Activated CD4-positive, alpha-beta T cell treated with anti-CD3 and anti-CD28 coated beads for 48 hours (primary cell): Measurements from ENCODE around the gene MALSU1.
A peak's percentile ranks its signal among the peaks of the same experiment; 100 is the strongest.

Experiments used
- DNase-seq: peaks from one replicate; pipeline ENCODE4 v3.0.0-alpha.2; 2020

The MALSU1 gene

DNA sequence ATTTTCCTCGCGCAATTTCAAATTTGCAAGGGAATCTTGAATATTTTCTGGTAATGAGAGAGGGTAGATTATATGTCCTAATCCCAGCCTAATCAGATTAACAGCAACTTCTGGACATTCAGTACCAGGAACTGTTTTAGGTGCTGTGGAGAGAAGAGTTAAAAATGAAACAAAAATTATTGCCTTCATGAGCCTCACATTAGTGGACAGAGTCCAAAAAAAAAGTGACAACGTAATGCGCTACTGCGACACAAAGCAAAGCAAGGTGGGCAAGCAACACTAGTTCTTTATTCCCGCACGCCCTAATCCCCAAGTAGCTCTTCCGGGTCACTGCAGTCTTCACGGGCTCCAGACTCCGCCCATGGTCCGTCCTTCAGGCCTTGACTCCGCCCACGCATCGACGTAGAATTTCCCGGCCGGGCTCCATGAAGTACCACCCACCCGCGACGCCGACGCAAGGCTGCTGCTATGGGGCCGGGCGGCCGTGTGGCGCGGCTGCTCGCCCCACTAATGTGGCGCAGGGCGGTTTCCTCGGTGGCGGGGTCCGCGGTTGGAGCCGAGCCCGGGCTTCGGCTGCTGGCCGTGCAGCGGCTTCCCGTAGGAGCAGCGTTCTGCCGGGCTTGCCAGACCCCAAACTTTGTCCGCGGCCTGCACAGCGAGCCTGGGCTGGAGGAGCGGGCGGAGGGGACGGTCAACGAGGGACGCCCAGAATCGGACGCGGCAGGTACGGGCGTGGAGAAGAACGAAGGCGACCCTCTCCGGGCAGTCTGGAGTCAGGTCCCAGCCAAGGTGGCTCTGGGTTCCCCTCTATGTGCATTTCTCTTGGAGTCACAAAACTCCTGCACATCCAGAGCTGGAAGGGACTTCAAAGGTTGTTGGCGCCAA, at the start of gene MALSU1:
MALSU1 (plus strand) TSS at position 455 of the 885 bp plus-strand sequence; CDS start at position 469, 14 bp downstream.
- peak; percentile 99 for DNase-seq

DNA sequence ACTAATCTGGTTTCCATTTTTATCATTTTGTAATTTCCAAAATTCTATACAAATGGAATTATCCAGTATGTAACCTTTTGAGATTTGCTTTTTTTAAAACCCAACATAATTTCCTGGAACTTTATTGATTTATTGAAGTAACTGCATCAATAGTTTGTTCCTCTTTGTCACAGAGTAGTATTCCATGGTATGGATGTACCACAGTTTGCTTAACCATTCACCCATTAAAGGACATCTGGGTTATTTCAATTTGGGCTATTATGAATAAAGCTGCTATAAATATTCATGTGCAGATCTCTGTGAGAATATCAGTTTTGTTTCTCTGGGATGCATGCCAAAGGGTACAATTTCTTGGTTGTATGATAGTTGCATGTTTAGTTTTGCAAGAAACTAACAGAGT, 49.7 kb upstream of the MALSU1 start:
- DNase-seq = no peak

DNA sequence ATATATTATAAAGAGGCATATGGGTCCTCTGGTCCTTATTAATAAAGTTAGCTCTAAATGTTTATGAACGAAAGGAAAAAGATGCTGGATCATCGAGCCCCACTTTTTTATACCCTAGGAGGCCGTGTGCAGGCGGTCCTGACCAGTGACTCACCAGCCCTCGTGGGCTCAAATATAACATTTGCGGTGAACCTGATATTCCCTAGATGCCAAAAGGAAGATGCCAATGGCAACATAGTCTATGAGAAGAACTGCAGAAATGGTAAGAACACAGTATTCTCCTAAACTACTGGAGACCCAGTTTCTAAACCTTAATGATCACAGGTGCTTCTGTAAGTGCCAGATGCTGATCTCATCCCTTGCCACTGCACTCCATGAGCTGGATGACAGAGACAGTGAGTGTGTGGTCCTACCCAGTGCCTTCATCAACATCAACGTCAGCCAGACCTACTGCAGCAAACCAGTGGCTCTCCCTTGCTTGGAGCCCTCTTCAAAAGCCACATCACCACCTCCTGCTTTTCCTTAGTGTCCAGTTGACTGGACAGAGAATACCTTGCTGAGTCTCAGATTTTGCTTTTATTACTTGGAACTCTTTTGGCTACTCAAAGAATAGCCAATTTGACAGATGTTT, 45.0 kb upstream of the MALSU1 start:
- no peak for DNase-seq

GRCh38 chr7:23256731-23257130, 42.4 kb upstream of the MALSU1 start:
- no peak for DNase-seq

- DNase-seq = no peak
Measured at GRCh38 chr7:23260371-23260770, 38.8 kb upstream of the MALSU1 start.

DNA sequence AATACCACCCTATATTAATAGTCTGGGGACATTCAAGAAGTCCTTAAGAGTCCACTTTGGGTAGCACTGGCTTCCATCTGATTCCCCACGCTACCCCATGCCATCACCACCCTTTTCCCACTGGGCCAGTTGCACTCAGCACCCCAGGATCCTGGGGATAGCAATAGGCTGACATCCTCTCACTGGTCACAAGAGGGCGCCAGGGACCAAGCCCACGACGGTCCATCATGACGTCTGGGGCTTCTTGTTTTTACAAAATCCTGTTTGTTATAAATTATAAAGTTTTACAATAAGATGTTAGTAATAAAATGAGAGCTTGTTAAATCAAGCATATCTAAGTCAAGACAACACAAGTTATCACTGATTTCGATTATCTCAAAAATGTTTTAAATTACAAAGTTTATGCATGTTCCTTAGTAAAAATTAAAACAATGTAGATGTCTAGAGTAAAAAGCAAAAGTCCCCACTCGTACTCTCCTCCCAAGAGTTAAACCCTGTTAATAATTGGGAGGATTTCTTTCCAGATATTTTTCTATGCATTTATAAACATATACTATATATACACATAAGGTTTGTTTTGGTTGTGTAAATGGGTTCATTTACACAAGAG, 37.2 kb upstream of the MALSU1 start:
- peak; percentile 72 for DNase-seq

DNA sequence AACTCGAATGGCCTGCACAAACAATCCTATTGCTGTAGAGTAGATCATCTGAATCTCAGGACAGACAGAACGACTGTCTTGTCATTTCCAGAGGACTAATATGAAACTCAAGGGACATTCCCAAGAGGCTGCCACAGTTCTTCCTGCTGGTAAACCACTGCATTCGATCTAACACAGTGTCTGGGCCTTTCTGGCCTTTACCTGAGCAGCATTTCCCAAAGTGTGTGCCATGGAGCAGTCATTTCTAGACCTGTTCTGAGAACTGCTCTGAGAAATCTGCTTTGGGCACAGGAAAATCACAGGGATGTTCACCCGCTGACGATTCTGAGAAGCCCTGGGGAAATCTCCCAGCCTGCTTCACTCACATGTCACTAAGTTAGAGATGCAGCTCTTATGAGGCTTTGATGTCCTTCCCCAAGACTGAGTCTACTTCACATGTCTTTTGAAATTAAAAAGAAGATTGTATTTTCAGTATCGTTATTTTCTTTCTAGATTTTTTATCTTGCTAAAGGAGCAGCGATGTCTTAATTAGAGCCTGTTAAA, 34.2 kb upstream of the MALSU1 start:
- no peak for DNase-seq

GRCh38 chr7:23266918-23267317, 32.2 kb upstream of the MALSU1 start:
- DNase-seq = no peak

DNA sequence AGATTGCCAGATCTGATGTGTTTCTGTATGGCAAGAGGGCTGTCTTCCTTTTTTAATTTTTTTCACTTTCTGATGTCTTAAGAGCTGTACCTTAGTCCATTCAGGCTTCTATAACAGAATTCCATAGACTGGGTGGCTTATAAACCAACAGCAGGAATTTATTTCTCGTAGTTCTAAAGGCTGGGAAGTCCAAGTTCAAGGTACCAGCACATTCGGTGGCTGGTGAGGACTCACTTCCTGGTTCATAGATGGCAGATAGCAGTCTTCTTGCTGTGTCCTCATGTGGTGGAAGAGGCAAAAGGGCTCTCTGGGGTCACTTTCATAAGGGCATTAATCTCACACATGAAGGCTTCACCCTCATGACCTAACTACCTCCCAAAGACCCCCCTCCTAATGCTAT, 31.8 kb upstream of the MALSU1 start:
- no peak for DNase-seq

DNA sequence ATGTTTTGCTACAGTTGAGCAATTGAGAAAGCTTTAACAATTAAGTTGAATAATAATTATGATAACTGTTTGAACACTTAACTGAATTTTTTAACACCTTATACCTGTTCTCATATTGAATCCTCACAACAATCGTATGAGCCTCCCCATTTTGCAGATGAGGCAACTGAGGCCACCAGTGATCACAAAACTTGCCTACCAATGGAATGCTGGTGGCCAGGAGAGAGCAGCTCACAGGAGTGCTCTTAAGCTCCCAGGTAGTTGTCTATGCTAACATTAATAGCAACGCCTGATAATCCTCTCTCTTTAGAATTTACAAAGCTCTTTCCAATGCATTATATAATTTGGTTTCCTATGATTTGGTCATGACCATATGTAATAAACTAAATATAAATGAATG, 31.0 kb upstream of the MALSU1 start:
- DNase-seq = no peak

GRCh38 chr7:23268746-23269145, 30.4 kb upstream of the MALSU1 start:
- DNase-seq = no peak

DNA sequence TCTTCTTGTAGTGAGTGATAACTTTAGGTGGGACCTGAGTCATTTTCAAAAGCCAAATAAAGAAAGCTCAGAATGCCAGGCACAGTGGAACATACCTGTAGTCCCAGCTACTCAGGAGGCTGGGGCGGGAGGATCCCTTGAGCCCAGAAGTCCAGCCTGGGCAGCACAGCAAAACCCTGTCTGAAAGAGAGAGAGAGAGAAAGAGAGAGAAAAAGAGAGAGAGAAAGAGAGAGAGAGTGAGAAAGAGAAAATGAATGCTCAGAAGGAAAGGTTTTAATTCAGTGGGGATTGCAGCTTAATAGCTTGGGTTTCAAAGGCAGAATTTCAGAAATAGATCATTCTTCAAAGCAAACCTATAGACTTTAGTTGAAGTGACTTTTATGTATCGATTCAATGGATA, 26.9 kb upstream of the MALSU1 start:
- DNase-seq = no peak

DNA sequence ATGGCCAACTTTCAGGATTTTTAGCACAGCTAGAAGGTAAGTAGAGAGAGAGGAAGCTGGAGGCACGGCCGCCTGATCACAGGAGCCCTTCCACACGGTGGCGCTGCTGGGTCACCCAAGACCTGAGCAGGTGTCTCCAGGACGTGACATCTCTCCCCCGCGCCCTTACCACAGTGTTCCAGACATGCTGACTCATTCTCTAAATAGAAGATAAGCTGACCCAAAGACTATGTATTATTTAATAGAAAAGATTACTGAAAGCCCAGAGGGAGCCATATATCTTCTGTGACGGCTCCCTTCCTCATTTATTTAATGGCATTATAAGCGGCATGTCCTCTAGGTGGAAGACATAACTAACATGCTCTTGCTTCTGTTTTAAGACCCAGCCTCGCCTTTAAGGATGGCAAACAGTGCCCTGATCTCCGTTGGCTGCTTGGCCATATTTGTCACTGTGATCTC, 26.0 kb upstream of the MALSU1 start:
- peak; percentile 96 for DNase-seq

DNA sequence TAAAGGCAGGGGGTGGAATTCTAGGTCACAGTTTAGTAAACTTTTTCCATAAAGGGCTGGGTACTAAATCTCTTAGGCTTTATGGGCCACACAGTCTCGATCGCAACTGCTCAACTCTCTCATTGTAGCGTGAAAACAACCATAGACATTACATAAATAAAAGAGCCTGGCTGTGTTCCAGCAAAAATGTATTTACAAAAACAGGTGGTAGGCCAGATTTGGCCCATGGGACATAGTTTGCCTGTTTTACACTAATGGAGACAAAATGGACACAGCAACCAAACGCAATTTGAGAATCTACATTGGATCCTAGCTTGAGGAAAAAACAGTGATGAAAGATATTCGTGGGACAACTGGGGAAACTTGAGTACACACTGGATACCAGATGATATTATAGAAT, 23.2 kb upstream of the MALSU1 start:
- no peak for DNase-seq

DNA sequence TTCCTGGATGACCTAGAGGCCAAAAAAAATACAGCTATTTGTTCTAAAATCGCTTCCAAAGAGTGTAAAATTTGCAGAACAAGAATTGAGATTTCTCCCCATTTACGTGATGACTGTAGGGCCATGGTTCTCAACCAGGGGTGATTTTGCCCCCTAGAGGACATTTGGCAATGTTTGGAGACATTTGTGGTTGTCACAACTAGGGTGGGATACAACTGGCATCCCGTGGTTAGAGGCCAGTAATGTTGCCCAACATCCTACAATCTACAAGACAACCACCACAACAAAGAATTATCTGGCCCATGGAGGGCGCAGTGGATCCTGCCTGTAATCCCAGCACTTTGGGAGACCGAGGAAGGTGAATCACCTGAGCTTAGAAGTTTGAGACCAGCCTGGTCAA, 22.8 kb upstream of the MALSU1 start:
- no peak for DNase-seq

DNA sequence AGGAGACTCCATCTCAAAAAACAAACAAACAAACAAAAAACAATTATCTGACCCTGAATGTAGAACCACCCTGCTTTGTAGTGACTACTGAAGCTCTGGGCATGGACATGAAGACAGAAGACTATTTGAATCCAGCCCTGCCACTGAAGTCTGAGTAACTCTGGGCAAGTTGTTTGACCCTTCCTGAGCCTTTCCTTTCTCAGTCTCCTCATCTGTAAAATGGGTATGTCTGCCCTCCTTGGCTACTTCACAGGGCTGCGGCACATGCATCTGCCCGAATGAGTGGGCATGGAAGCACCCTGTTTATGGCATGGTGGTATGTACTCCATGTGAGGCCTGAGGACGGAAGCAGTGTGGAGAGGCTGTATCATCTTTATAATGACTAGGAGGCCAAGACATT, 22.2 kb upstream of the MALSU1 start:
- DNase-seq = no peak

DNA sequence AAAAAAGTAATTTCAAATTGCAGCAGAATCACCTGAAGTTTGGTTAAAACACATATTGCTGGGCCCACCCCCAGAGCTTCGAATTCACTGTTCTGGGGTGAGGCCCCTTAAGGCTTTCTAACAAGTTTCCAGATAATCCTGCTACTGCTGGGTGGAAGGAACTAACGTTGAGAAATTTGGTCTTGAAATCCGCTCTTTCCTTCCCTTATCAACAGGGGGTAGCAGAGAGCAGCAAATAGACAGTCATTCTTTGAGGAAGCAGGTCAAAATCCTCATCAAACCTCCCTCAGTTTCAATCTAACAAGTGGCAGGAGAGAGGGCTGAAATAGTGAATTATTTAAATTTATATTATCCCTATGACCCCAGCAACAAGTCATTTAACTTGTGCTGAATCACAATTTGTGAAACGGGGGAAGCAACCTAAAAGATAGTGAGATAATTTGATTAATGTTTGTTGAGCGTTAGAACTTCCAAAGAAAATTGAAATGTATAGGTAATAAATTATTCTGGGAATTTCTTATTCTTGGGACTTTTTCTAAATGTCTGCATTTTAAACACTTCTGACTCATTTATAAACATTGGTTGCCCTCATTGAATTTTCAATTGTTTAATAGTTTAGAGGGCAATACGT, 21.7 kb upstream of the MALSU1 start:
- peak; percentile 29 for DNase-seq

DNA sequence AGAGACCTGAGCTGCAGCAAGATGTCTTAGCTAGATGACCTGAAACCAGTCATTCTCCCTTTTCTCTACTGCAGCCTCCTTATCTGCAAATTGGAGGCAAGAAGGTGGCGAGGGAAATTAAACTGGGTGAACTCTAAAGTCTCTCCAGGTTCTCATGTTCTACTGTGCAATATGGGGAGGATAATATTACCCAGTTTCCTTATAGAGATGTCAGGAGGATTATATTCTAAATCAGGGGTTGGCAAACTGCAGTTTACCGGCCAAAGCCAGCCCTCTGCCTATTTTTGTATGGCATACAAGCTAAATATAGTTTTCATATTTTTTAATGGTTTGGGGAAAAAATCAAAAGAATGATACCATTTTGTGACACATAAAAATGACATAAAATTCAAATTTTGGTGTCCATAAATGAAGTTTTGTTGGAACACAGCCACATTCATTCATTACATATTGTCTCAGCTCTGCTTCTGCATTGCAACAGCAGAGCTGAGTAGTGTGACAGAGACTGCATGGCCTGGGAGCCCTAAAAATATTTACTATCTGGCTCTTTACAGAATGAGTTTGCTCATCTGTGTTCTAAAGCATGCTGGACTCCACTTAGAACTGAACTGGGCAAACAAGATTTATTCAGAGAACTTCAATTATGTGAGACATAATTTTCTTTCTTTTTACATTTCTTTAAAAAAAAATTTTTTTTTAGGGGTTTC, 19.2 kb upstream of the MALSU1 start:
- DNase-seq = no peak

DNA sequence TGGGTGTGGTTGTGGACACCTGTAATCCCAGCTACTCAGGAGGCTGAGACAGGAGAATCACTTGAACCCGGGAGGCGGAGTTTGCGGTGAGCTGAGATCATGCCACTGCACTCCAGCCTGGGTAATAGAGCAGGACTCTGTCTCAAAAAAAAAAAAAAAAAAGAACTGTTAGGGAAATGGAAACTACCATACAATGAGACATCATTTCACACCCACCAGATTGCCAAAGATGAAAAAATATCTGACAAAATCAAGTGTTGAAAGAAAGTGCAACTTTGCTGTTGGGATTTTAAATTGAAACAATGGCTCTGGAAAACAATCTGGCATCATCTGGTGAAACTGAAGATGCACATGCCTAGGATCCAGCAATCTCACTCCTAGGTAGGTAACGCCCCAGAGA, 16.1 kb upstream of the MALSU1 start:
- DNase-seq = peak; percentile 15

- no peak for DNase-seq
Measured at GRCh38 chr7:23284871-23285270, 14.3 kb upstream of the MALSU1 start.

GRCh38 chr7:23285657-23286646, 13.2 kb upstream of the MALSU1 start:
- no peak for DNase-seq
